ENCODE measurements around the gene SCTR. TPM values are rescaled to one million over a fixed set of nuclear protein-coding genes. Genes with fewer than 3 reads are reported as not detected.

Gene SCTR
- total and polyA plus RNA-seq, 2 of the 13 experiments (the other 11 are each of a cell fraction or from before 2014, with no cell fraction given): not detected

GRCh38 chr2:119439574-119440500 lies 84.4 kb downstream of the SCTR start (continued):
- TF ChIP-seq ZFP82 (CRISPR knock-in tag; IDR thresholded peaks at IDR 0.05; ENCODE audit: borderline replicate concordance): no peak
- no peak for TF ChIP-seq ZBTB25 (CRISPR knock-in tag; IDR thresholded peaks at IDR 0.05)
- TF ChIP-seq POLR2A (IDR thresholded peaks at IDR 0.05; ENCODE audit: insufficient read depth in 1 of 2, low read depth in 2 of 2, low read length in 2 of 2): no peak
- no peak for TF ChIP-seq ARID3A (IDR thresholded peaks at IDR 0.05; ENCODE audit: low read depth, low read length)
- no peak for TF ChIP-seq TCF12 (IDR thresholded peaks at IDR 0.05)
- TF ChIP-seq TCF12 (CRISPR knock-in tag; IDR thresholded peaks at IDR 0.05): no peak
- no peak for TF ChIP-seq EZH2 (conservative IDR thresholded peaks at IDR 0.05; ENCODE audit: low read depth, low read length)
- TF ChIP-seq ZNF224 (CRISPR knock-in tag; IDR thresholded peaks at IDR 0.05): 0 out of 2 replicates have a peak, but pooled peaks have one; percentile 9
- TF ChIP-seq KDM4B (CRISPR knock-in tag; IDR thresholded peaks at IDR 0.05): no peak
- no peak for TF ChIP-seq RNF219 (CRISPR knock-in tag; IDR thresholded peaks at IDR 0.05)
- TF ChIP-seq KDM1A (CRISPR knock-in tag; IDR thresholded peaks at IDR 0.05): no peak
- no peak for TF ChIP-seq ZBTB38 (CRISPR knock-in tag; IDR thresholded peaks at IDR 0.05)
- no peak for TF ChIP-seq MYPOP (CRISPR knock-in tag; IDR thresholded peaks at IDR 0.05)
- TF ChIP-seq THAP11 (CRISPR knock-in tag; IDR thresholded peaks at IDR 0.05): no peak
- TF ChIP-seq ZNF205 (CRISPR knock-in tag; IDR thresholded peaks at IDR 0.05): no peak
- no peak for TF ChIP-seq MTERF4 (CRISPR knock-in tag; IDR thresholded peaks at IDR 0.05)
- 0 out of 2 replicates have a peak, but pooled peaks have one; percentile 54 for TF ChIP-seq SP4 (CRISPR knock-in tag; IDR thresholded peaks at IDR 0.05)
- TF ChIP-seq ZNF335 (CRISPR knock-in tag; IDR thresholded peaks at IDR 0.05): no peak
- TF ChIP-seq NFKBIZ (CRISPR knock-in tag; IDR thresholded peaks at IDR 0.05): no peak
- no peak for TF ChIP-seq NR2F1 (CRISPR knock-in tag; IDR thresholded peaks at IDR 0.05)
